HG03025 (cell line): ENCODE results near the gene TSHZ2.
"Not testable (repeated sequence)": the region's sequence is repeated elsewhere in the genome, so short reads cannot be mapped to it uniquely, and the experiment has no call there.

Source experiments
- ATAC-seq: cut with Tn5 transposase; IDR thresholded peaks from one replicate; pipeline ENCODE4 v1.9.1; 2021; ENCODE audit warnings: mild to moderate bottlenecking, moderate library complexity; ENCODE audit not compliant: unreplicated experiment, low FRiP score

The TSHZ2 gene

GRCh38 chr20:52962183-52962582 is 10.0 kb upstream of the TSHZ2 start:
- no peak for ATAC-seq

GRCh38 chr20:52963131-52963530 is 9.0 kb upstream of the TSHZ2 start:
- no peak for ATAC-seq

GRCh38 chr20:52964131-52964530 is 8.0 kb upstream of the TSHZ2 start:
- no peak for ATAC-seq

GRCh38 chr20:52965380-52965779 is 6.8 kb upstream of the TSHZ2 start:
- ATAC-seq = no peak

GRCh38 chr20:52965819-52966218 is 6.3 kb upstream of the TSHZ2 start:
- ATAC-seq = no peak

GRCh38 chr20:52966543-52966942 is 5.6 kb upstream of the TSHZ2 start:
- not testable (repeated sequence) for ATAC-seq

- no peak for ATAC-seq
These were observed 514 bp upstream of the TSHZ2 start for GRCh38 chr20:52971498-52972189.

GRCh38 chr20:52972965-52973819 is 1.0 kb downstream of the TSHZ2 start:
- no peak for ATAC-seq

GRCh38 chr20:52974179-52974594 is 2.0 kb downstream of the TSHZ2 start:
- ATAC-seq = no peak

- no peak for ATAC-seq
These were observed 3.0 kb downstream of the TSHZ2 start for GRCh38 chr20:52975029-52975732.

- no peak for ATAC-seq
These were observed 3.8 kb downstream of the TSHZ2 start for GRCh38 chr20:52975803-52976531.

GRCh38 chr20:52978851-52979250 is 6.7 kb downstream of the TSHZ2 start:
- ATAC-seq = no peak

- no peak for ATAC-seq
These were observed 8.9 kb downstream of the TSHZ2 start for GRCh38 chr20:52981051-52981450.

GRCh38 chr20:52983726-52984450 is 11.7 kb downstream of the TSHZ2 start:
- ATAC-seq = no peak

- no peak for ATAC-seq
These were observed 12.3 kb downstream of the TSHZ2 start for GRCh38 chr20:52984451-52984810.

- no peak for ATAC-seq
These were observed 13.5 kb downstream of the TSHZ2 start for GRCh38 chr20:52985687-52986086.

- no peak for ATAC-seq
These were observed 15.1 kb downstream of the TSHZ2 start for GRCh38 chr20:52987295-52987694.

GRCh38 chr20:52991830-52992229 is 19.7 kb downstream of the TSHZ2 start:
- ATAC-seq = no peak

- ATAC-seq = no peak
These were observed 20.5 kb downstream of the TSHZ2 start for GRCh38 chr20:52992632-52993031.

- no peak for ATAC-seq
These were observed 20.9 kb downstream of the TSHZ2 start for GRCh38 chr20:52993076-52993475.
